GM20000 (cell line): ENCODE results near the gene ADK.
"Not testable (repeated sequence)": the region's sequence is repeated elsewhere in the genome, so short reads cannot be mapped to it uniquely, and the experiment has no call there.

Experiments
- DNase-seq: peaks from one replicate; pipeline ENCODE4 v3.0.0; 2012; ENCODE audit warnings: low spot score
- TF ChIP-seq, protein P1 (sequence below): IDR thresholded peaks from 2 replicates; pipeline ENCODE4 v1.5.1; 2012; ENCODE audit warnings: mild to moderate bottlenecking, control low read depth; ENCODE audit errors: extremely low read depth, missing control alignments

The ADK gene

DNA sequence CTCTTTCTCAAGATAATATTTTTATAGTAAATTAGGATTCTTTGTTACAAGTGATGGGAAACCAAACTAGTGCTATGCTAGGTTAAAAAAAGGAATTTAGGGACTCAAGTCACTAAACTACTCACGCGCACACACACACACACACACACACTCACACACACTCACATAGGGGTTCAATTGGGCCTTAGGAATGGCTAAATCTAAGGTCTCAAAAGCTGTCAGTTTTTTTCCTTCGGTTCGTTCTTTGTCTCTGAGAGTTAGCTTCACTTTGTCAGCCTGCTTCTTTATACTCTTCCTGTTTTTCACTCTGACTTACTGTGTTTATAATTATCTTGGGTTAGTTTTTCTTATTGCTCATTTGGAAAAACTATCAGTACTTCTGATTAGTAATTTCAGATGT, 138.9 kb downstream of the ADK start:
- no peak for DNase-seq
- TF ChIP-seq, protein P1, sequence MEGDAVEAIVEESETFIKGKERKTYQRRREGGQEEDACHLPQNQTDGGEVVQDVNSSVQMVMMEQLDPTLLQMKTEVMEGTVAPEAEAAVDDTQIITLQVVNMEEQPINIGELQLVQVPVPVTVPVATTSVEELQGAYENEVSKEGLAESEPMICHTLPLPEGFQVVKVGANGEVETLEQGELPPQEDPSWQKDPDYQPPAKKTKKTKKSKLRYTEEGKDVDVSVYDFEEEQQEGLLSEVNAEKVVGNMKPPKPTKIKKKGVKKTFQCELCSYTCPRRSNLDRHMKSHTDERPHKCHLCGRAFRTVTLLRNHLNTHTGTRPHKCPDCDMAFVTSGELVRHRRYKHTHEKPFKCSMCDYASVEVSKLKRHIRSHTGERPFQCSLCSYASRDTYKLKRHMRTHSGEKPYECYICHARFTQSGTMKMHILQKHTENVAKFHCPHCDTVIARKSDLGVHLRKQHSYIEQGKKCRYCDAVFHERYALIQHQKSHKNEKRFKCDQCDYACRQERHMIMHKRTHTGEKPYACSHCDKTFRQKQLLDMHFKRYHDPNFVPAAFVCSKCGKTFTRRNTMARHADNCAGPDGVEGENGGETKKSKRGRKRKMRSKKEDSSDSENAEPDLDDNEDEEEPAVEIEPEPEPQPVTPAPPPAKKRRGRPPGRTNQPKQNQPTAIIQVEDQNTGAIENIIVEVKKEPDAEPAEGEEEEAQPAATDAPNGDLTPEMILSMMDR: no peak

DNA sequence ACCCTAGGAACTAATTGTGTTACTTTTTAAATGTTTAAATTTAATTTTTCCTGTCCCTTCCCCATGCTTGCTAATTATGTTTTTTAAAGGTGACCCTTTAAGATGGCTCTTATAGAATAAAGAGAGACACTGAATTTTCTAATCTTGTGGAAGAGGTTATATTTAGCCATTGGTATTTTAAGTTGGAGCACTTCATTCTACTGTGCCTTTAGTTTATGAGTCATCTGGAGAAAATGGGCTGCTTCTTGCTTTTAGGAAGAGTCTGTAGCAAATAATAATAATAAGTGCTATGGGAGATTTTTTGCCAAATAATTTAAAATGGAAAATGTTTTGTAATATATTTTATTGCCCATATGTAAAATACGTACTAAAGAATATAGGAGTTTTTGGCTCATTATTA, 139.7 kb downstream of the ADK start:
- TF ChIP-seq, protein P1: no peak
- no peak for DNase-seq

DNA sequence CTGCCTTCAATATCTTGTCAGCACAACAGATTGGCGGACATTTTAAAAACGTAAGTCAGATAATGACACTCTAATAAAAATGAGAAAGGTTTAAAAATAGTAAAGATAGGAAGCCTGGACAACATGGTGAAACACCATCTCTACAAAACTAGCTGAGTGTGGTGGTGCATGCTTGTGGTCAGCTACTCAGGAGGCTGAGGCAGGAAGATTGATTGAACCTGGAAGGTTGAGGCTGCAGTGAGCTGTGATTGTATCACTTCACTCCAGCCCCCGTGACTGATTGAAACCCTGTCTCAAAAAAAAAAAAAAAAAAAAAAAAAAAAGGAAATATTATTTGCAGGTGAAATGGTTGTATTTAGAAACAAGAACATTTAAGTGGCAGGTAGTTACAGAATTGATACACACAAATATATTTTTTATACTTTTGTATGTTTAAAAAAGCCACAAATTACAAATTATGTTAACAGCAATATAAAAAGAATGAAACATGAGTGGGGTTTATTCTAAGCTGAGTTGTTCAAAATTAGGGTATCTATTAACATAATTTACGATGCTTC, 141.9 kb downstream of the ADK start:
- TF ChIP-seq, protein P1: no peak
- DNase-seq: no peak

DNA sequence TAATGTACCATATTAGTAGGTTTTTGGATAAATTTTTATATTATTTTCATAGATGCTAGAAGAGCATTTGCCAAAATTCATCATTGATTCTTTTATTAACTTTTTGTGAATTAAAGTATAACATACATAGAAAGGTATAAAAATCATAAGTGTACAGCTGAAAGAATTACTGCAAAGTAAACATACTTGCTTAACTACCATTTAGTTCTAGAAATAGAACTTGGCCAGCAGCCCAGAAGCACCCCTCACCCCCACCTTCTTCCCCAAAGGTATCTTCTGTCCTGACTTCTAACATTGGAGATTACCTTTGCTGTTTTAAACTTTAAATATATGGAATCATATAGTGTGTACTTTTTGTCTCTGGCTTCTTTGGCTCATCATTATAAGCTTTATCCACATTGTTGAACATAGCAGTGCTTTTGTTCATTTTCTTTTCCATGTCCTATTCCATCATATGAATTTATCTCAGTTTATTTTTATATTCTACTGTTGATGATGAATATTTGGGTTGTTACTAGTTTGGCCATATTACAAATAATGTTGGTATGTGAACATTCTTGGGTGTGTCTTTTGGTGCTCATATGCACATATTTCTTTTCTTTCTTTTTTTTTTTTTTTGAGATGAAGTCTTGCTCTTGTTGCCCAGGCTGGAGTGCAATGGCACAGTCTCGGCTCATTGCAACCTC, 142.8 kb downstream of the ADK start:
- no peak for DNase-seq
- TF ChIP-seq, protein P1: no peak

DNA sequence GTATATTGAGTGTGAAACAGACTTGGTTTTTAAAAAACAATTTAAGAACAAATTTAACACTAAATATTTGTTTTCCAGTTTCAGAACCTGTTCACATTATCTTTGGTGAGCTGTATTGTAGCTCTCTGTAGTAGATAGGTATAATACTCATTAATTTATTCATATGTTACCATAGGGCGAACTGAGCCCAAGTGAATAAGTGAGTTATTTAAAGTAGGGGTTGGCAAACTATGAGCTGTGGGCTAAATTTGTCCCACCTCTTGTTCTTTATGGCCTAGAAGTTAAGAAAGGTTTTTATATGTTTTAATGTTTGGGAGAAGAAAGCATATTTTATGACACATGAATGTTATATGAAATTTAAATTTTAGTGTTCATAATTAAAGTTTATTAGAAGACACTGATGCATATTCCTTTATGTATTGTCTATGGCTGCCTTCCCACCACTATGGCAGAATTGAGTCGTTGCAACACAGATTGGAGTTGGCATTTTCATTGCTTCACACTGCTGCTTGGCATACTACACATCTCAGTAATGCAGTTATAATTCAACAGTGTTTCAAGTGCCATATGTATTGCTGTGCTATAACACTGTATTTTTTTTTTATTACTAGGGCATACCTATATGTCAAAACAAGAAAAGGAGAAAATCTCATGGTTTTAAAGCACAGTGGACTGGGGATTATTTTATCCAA, 146.5 kb downstream of the ADK start:
- no peak for DNase-seq
- TF ChIP-seq, protein P1: no peak

DNA sequence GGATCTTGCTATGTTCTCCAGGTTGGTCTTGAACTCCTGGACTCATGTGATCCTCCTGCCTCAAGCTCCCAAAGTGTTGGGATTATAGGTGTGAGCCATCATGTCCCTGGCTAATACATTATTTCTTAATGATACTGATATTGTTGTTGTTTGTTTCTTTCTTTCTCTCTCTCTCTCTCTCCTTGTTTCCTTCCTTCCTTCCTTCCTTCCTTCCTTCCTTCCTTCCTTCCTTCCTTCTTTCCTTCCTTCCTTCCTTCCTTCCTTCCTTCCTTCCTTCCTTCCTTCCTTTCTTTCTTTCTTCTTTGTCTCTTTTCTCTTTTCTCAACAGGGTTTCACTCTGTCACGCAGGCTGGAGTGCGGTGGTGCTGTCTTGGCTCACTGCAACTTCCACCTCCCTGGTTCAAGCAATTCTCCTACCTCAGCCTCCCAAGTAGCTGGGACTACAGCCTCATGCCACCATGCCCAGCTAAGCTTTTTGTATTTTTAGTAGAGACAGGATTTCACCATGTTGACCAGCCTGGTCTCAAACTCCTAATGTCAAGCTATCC, 149.1 kb downstream of the ADK start:
- not testable (repeated sequence) for DNase-seq

DNA sequence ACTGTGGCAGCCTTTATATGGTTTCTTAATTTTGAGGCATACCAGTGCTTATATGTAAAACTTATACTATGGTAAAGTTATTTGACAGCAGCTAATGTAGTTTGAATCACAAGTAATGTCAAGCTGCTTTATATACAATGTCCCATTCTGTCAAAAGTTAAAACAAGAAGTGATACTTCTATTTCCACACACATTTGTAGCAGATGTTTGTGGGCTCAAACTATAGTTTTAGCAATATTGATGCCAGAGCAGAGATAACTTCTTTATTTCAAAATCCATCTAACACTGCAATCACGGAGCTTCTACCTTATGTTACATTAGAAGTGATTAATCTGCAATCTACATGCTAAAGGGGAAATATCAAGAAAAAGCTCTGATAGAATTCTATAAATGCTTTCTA, 149.6 kb downstream of the ADK start:
- TF ChIP-seq, protein P1: no peak
- DNase-seq: no peak
